ENCODE results near the gene ATG7. TPM values are rescaled to one million over a fixed set of nuclear protein-coding genes. Genes with fewer than 3 reads are reported as not detected.

The ATG7 gene
- total and polyA plus RNA-seq, 5 donors from 2014 or later, result 13.4 to 42.2 (median 15.3) TPM

DNA sequence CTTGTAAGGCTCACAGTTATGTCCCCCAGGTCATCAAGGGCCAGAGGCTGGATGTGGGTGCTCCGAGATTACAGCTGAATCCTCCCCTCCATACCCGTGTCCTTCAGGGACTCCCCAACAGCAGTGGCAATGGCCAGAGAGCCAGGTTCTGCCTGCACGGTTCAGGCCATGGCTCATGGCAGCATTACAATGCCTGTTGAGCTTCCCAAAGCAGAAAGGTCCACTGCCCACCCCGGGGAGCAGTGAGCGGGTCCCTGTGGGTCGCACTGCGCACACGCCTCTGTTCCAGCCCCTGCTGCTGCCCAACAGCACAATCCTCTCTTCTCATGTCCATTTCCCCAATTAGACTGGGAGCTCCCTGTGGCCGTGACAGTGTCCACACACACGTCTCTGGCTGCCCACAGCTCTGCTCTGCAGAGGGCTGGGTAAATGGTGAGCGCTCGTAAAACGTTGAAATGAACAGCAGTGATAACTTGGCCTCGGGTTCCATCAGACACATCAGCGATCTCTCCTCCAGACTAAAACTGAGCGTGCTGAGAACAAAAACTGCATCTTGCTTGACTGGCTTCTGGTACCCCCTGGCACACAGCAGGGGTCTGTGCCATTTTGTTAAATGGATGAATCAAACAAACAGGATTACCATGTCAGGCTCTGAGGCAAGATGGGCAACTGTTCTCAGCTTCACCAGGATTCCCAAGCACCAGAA is 291.1 kb downstream of the ATG7 start:
- Histone ChIP-seq H3K36me3 (ENCODE audit: control insufficient read depth, insufficient read depth, low read length) (peaks cover 9% of the 10 kb centered on the region), H3K27me3 (ENCODE audit: control insufficient read depth, insufficient read depth, low read length) (no peaks in the 10 kb centered on the region), H3K9me3 (ENCODE audit: control insufficient read depth in 2 of 2, low read length in 2 of 2) (no peaks in the 10 kb centered on the region), H3K4me3 (ENCODE audit: low read depth, low read length) (no peak overlapping the region), H3K4me1 (ENCODE audit: control insufficient read depth, insufficient read depth, low read length, poor library complexity, severe bottlenecking) (no peaks in the 10 kb centered on the region), H3K27ac (ENCODE audit: insufficient read depth, low read length, poor library complexity, severe bottlenecking) (no peak overlapping the region)
- Mint-ChIP-seq H3K36me3 (peaks cover 15% of the 10 kb centered on the region), H3K4me1 (peaks cover 0 to 2% (median 1%) of the 10 kb centered on the region in 4 donors), H3K9me3 (no peaks in the 10 kb centered on the region), H3K4me3 (no peak overlapping the region), H3K27ac (peak overlapping the region in 1 of 3 donors; percentile 82), H3K27me3 (no peaks in the 10 kb centered on the region)
- DNase-seq (no peak), ATAC-seq (ENCODE audit: low read depth in 2 of 2) (no peak)

DNA sequence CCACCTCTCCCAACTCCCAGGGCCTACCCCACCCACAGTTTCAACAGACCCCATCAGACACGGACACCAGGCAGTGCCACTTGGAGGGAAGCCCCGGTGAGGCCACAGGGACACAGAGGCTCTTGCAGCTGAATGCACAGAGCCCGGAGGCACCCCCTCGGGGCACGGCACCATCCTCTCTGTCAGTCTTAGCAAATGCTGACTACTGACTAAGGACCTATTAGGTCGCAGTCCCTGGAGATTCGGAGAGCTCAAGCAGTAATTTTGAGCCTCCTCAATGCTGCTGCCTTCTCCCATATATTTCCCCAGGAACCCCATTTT is 291.6 kb downstream of the ATG7 start:
- Histone ChIP-seq H3K27ac (ENCODE audit: insufficient read depth, low read length, poor library complexity, severe bottlenecking) (no peak overlapping the region), H3K27me3 (ENCODE audit: control insufficient read depth, insufficient read depth, low read length) (no peaks in the 10 kb centered on the region), H3K4me1 (ENCODE audit: control insufficient read depth, insufficient read depth, low read length, poor library complexity, severe bottlenecking) (no peaks in the 10 kb centered on the region), H3K36me3 (ENCODE audit: control insufficient read depth, insufficient read depth, low read length) (peaks cover 5% of the 10 kb centered on the region), H3K9me3 (ENCODE audit: control insufficient read depth in 2 of 2, low read length in 2 of 2) (no peaks in the 10 kb centered on the region), H3K4me3 (ENCODE audit: low read depth, low read length) (no peak overlapping the region)
- Mint-ChIP-seq H3K27ac (peak overlapping the region in 1 of 3 donors; percentile 82), H3K4me3 (no peak overlapping the region), H3K4me1 (peaks cover 0 to 2% (median 1%) of the 10 kb centered on the region in 4 donors), H3K36me3 (peaks cover 15% of the 10 kb centered on the region), H3K27me3 (no peaks in the 10 kb centered on the region), H3K9me3 (no peaks in the 10 kb centered on the region)
- DNase-seq, result no peak
- no peak for ATAC-seq (ENCODE audit: low read depth in 2 of 2)

DNA sequence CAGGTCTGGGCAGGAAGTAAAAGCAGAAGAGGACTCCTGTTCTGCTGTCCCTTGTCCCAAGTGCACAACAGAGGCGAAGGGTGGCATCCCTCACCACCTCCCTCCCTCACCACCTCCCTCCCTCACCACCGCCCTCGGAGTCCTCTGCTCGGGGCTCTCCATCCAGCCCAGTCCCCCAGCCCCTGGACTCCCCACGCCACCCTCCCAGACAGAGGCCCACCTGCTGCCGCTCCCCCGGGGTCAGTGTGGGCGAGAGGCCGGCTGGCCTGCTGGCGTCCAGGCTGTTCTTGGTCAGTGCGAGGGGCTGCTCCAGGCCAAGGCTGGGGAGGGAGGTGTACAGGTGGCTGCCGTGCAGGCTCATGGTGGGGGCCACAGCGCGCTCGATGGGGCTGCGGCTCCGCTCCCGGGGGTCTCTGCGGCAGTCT is 292.4 kb downstream of the ATG7 start:
- DNase-seq (no peak), ATAC-seq (ENCODE audit: low read depth in 2 of 2) (no peak)
- H3K27me3 ChIP-seq (ENCODE audit: control insufficient read depth, insufficient read depth, low read length), result no peaks in the 10 kb centered on the region
- no peaks in the 10 kb centered on the region for H3K9me3 ChIP-seq (ENCODE audit: control insufficient read depth in 2 of 2, low read length in 2 of 2)
- H3K9me3 Mint-ChIP-seq, result no peaks in the 10 kb centered on the region
- no peak overlapping the region for H3K27ac ChIP-seq (ENCODE audit: insufficient read depth, low read length, poor library complexity, severe bottlenecking)
- no peaks in the 10 kb centered on the region for H3K4me1 ChIP-seq (ENCODE audit: control insufficient read depth, insufficient read depth, low read length, poor library complexity, severe bottlenecking)
- no peak overlapping the region for H3K4me3 Mint-ChIP-seq
- no peaks in the 10 kb centered on the region for H3K27me3 Mint-ChIP-seq
- H3K4me1 Mint-ChIP-seq, result peaks cover 0 to 4% (median 1%) of the 10 kb centered on the region in 4 donors
- H3K36me3 ChIP-seq (ENCODE audit: control insufficient read depth, insufficient read depth, low read length), result peaks cover 2% of the 10 kb centered on the region
- H3K4me3 ChIP-seq (ENCODE audit: low read depth, low read length), result no peak overlapping the region
- peaks cover 14% of the 10 kb centered on the region for H3K36me3 Mint-ChIP-seq
- H3K27ac Mint-ChIP-seq, result no peak overlapping the region

DNA sequence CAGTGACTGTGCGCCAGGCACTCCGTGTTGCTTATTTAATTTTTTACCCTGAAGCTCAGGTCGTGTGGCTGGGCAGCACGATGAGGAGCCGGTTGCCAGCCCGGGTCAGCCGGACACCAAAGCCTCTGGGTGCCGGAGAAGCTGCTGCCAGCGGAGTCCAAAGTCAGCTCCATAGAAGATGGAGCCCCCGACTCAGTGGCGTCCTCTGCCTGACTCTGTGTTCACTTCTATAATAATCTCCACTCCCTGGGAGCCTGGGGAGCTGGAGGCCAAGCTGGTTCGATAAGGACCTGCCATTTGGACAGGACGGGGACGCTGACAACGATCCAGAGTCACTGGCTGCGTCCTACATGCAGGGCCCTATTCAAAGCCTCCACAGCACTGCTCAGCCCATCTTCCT is 292.9 kb downstream of the ATG7 start:
- H3K9me3 Mint-ChIP-seq, result no peaks in the 10 kb centered on the region
- Histone ChIP-seq H3K27me3 (ENCODE audit: control insufficient read depth, insufficient read depth, low read length) (no peaks in the 10 kb centered on the region), H3K4me3 (ENCODE audit: low read depth, low read length) (no peak overlapping the region), H3K27ac (ENCODE audit: insufficient read depth, low read length, poor library complexity, severe bottlenecking) (no peak overlapping the region), H3K9me3 (ENCODE audit: control insufficient read depth in 2 of 2, low read length in 2 of 2) (no peaks in the 10 kb centered on the region), H3K4me1 (ENCODE audit: control insufficient read depth, insufficient read depth, low read length, poor library complexity, severe bottlenecking) (no peaks in the 10 kb centered on the region), H3K36me3 (ENCODE audit: control insufficient read depth, insufficient read depth, low read length) (peaks cover 2% of the 10 kb centered on the region)
- no peak overlapping the region for H3K4me3 Mint-ChIP-seq
- no peak for DNase-seq
- H3K27me3 Mint-ChIP-seq, result no peaks in the 10 kb centered on the region
- ATAC-seq (ENCODE audit: low read depth in 2 of 2), result no peak
- H3K4me1 Mint-ChIP-seq, result peaks cover 0 to 4% (median 1%) of the 10 kb centered on the region in 4 donors
- H3K36me3 Mint-ChIP-seq, result peaks cover 11% of the 10 kb centered on the region
- H3K27ac Mint-ChIP-seq, result peak overlapping the region in 1 of 3 donors; percentile 55

DNA sequence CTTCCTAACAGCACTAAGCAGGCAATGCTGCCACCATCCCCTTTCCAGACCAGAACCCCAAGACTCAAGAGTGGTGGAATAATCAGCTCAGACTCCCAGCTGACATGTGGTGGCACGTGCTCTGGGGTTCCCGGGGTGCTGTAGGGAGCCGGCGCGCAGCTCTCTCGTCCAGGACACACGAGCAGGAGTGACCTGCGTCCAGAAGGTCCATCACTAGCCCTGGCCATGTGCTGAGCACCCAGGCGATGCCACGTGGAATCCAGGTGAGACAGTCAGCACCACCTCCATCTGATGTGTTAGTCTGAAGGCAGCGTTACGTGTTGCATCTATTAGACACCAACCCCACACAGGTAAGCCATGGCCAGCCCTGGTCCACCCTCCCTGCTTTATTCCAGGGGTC is 293.3 kb downstream of the ATG7 start:
- peaks cover 1% of the 10 kb centered on the region for H3K36me3 ChIP-seq (ENCODE audit: control insufficient read depth, insufficient read depth, low read length)
- Mint-ChIP-seq H3K4me3 (no peak overlapping the region), H3K9me3 (no peaks in the 10 kb centered on the region), H3K27ac (peak overlapping the region in 2 of 3 donors; percentile 45 to 55), H3K4me1 (peaks cover 0 to 4% (median 1%) of the 10 kb centered on the region in 4 donors), H3K27me3 (no peaks in the 10 kb centered on the region), H3K36me3 (peaks cover 8% of the 10 kb centered on the region)
- H3K4me3 ChIP-seq (ENCODE audit: low read depth, low read length), result no peak overlapping the region
- no peak for DNase-seq
- ATAC-seq (ENCODE audit: low read depth in 2 of 2), result no peak
- H3K27ac ChIP-seq (ENCODE audit: insufficient read depth, low read length, poor library complexity, severe bottlenecking), result no peak overlapping the region
- H3K27me3 ChIP-seq (ENCODE audit: control insufficient read depth, insufficient read depth, low read length), result no peaks in the 10 kb centered on the region
- H3K9me3 ChIP-seq (ENCODE audit: control insufficient read depth in 2 of 2, low read length in 2 of 2), result no peaks in the 10 kb centered on the region
- H3K4me1 ChIP-seq (ENCODE audit: control insufficient read depth, insufficient read depth, low read length, poor library complexity, severe bottlenecking), result no peaks in the 10 kb centered on the region

DNA sequence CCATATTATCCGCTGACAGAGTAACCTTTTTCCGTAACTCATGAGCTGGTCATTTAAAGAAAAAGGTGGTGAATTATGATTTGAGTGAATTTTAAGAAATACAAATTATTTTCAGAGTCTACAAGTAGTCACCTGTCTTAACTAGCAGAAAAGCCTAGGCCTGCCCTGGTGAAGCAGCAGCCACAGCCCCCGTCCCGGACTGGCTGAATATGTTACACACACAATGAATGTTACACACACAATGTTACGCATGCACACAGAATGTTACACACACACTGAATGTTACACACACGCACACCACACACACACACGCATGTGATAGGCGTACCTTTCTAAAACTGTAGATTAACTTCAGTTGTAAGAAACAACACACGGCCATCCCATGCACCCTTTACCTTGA is 293.7 kb downstream of the ATG7 start:
- no peaks in the 10 kb centered on the region for H3K27me3 Mint-ChIP-seq
- Histone ChIP-seq H3K27ac (ENCODE audit: insufficient read depth, low read length, poor library complexity, severe bottlenecking) (no peak overlapping the region), H3K36me3 (ENCODE audit: control insufficient read depth, insufficient read depth, low read length) (no peaks in the 10 kb centered on the region), H3K27me3 (ENCODE audit: control insufficient read depth, insufficient read depth, low read length) (no peaks in the 10 kb centered on the region), H3K9me3 (ENCODE audit: control insufficient read depth in 2 of 2, low read length in 2 of 2) (no peaks in the 10 kb centered on the region), H3K4me1 (ENCODE audit: control insufficient read depth, insufficient read depth, low read length, poor library complexity, severe bottlenecking) (no peaks in the 10 kb centered on the region), H3K4me3 (ENCODE audit: low read depth, low read length) (no peak overlapping the region)
- H3K36me3 Mint-ChIP-seq, result peaks cover 8% of the 10 kb centered on the region
- ATAC-seq (ENCODE audit: low read depth in 2 of 2) (no peak), DNase-seq (no peak)
- H3K4me3 Mint-ChIP-seq, result no peak overlapping the region
- peaks cover 0 to 6% (median 1%) of the 10 kb centered on the region in 4 donors for H3K4me1 Mint-ChIP-seq
- peak overlapping the region in 2 of 3 donors; percentile 31 to 45 for H3K27ac Mint-ChIP-seq
- H3K9me3 Mint-ChIP-seq, result no peaks in the 10 kb centered on the region

DNA sequence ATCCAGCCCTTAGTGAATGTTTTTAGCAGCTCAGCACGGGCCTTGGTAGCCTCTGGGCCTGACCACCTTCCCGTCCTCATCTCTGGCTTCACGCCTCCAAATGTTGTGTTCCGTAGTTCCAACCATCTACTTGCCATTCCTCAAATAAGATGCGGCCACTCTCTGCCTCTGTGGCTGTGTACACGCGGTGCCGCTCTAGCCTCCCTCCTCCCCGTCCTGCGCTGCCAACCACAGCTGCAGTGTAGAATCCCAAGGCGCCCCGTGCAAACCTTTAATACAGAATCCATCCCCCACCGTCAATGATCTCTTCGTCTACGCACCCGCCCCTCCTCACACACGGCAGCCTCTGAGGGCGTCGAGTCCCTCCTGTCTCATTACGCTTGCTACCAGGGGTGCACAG is 294.3 kb downstream of the ATG7 start:
- no peak for ATAC-seq (ENCODE audit: low read depth in 2 of 2)

DNA sequence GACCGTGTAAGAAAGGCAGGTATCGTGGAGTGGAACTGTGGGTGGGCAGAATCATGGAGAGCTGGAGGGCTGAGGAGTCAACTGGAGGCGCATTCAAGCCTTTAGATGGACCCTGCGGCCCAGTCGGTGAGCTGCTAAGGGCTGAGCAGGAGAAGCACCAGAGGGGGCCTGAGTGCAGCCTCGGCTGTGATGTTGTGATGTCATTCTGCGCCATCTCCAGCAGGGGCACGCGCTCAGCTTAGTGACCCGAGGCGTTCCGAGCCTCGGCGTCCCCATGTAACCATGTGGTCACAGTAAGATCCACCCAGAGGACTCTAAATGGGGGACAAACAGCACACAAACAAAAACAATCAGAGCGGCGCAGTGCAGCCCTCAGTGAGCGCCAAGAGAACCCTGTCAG is 294.7 kb downstream of the ATG7 start:
- Histone ChIP-seq H3K4me1 (ENCODE audit: control insufficient read depth, insufficient read depth, low read length, poor library complexity, severe bottlenecking) (no peaks in the 10 kb centered on the region), H3K4me3 (ENCODE audit: low read depth, low read length) (no peak overlapping the region), H3K36me3 (ENCODE audit: control insufficient read depth, insufficient read depth, low read length) (no peaks in the 10 kb centered on the region), H3K9me3 (ENCODE audit: control insufficient read depth in 2 of 2, low read length in 2 of 2) (no peaks in the 10 kb centered on the region), H3K27me3 (ENCODE audit: control insufficient read depth, insufficient read depth, low read length) (no peaks in the 10 kb centered on the region), H3K27ac (ENCODE audit: insufficient read depth, low read length, poor library complexity, severe bottlenecking) (no peak overlapping the region)
- no peaks in the 10 kb centered on the region for H3K27me3 Mint-ChIP-seq
- peaks cover 0 to 6% (median 1%) of the 10 kb centered on the region in 4 donors for H3K4me1 Mint-ChIP-seq
- peak overlapping the region in 1 of 3 donors; percentile 45 for H3K27ac Mint-ChIP-seq
- peaks cover 8% of the 10 kb centered on the region for H3K36me3 Mint-ChIP-seq
- no peaks in the 10 kb centered on the region for H3K9me3 Mint-ChIP-seq
- no peak for ATAC-seq (ENCODE audit: low read depth in 2 of 2)
- no peak overlapping the region for H3K4me3 Mint-ChIP-seq
- DNase-seq, result no peak

More for the DNA sequence above, 294.3 kb downstream of the ATG7 start:
- no peaks in the 10 kb centered on the region for H3K27me3 ChIP-seq (ENCODE audit: control insufficient read depth, insufficient read depth, low read length)
- Mint-ChIP-seq H3K27ac (peak overlapping the region in 2 of 3 donors; percentile 27 to 45), H3K4me3 (no peak overlapping the region), H3K36me3 (peaks cover 8% of the 10 kb centered on the region), H3K4me1 (peaks cover 0 to 6% (median 1%) of the 10 kb centered on the region in 4 donors), H3K9me3 (no peaks in the 10 kb centered on the region), H3K27me3 (no peaks in the 10 kb centered on the region)
- no peaks in the 10 kb centered on the region for H3K36me3 ChIP-seq (ENCODE audit: control insufficient read depth, insufficient read depth, low read length)
- H3K9me3 ChIP-seq (ENCODE audit: control insufficient read depth in 2 of 2, low read length in 2 of 2), result no peaks in the 10 kb centered on the region
- no peaks in the 10 kb centered on the region for H3K4me1 ChIP-seq (ENCODE audit: control insufficient read depth, insufficient read depth, low read length, poor library complexity, severe bottlenecking)
- no peak for DNase-seq
- no peak overlapping the region for H3K27ac ChIP-seq (ENCODE audit: insufficient read depth, low read length, poor library complexity, severe bottlenecking)
- no peak overlapping the region for H3K4me3 ChIP-seq (ENCODE audit: low read depth, low read length)
